Measurements from ENCODE around the gene ATP11A.

The ATP11A gene

DNA sequence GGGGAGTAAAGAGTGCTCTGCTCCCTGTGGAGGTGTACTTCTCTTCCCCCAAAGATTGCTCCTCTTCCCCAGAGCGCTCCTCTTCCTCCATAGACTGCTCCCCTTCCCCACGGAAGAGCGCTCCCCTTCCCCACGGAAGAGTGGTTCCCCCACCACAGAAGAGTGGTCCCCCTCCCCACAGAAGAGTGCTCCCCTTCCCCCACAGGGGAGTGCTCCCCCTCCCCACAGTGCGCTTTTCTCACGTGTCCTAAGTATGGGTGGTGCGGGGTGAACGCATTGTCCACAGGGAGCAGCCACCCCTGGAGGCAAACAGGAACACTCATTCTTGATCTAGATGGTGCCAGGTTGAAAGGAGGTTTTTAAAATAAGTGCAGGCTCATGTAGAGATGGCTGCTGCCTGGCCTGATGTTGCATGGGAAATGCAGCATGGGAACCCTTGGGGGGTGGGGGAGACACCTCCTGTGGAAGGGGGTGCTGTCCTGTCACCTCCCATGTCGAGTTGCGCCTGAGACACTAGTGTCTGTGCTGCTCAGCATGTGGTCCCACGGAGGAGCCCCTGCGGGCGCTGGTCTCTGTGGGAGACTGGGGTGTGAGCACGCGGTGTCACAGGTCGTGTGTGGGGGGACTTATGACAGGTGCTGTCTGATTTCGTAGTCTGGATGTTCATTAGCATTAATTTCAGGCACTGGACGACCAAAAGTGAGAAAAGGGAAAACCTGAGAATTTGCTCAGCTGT is 52.2 kb downstream of the ATP11A start:
- DNase-seq (ENCODE audit: low read depth, low spot score): no peak

DNA sequence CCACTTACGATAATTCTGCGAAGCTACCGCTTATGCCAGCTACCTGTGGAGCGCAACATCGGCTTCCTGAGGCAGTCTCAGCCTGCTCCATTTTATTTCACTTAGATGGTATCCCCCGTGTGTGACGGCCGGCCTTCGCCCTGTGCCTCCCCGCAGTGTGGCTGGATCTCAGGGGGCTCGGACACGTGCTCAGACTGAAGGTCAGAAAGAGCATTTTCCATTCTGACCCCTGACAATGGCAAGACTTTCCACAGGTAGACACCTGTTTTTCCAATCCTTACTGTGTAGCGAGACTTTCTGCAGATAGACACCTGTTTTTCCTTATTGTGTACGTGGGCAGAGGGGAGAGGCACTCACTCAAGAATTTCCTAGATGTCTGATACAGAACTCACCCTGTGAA is 52.7 kb downstream of the ATP11A start:
- DNase-seq (ENCODE audit: low read depth, low spot score): no peak

DNA sequence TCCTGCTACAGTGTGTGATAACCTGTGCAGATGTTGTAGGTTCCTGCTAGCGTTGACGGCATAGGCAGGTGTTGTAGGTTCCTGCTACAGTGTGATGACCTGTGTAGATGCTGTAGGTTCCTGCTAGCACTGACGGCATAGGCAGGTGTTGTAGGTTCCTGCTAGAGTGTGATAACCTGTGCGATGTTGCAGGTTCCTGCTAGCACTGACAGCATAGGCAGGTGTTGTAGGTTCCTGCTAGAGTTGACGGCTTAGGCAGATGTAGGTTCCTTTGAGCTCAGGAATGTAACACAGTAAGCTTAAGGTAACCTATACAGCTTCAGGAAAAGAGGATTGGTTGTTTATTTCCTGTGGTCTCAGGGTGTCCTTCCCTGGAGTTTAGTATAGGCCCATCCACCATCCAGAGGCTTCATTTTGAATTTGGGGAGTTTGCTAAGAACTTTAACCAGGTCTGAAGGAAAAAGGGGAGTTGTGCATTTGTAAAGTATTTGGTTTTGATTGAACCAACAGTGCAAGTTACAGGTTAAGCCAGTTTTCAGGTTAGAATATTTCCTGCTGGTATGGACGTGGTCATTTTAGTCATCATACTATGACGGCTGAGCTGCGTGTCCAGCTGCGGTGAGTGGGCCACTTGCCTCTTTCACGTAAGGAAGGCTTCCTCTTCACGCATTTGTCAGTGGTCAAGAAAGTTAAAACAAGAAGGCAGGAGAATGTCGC is 53.8 kb downstream of the ATP11A start:
- no peak for DNase-seq (ENCODE audit: low read depth, low spot score)

DNA sequence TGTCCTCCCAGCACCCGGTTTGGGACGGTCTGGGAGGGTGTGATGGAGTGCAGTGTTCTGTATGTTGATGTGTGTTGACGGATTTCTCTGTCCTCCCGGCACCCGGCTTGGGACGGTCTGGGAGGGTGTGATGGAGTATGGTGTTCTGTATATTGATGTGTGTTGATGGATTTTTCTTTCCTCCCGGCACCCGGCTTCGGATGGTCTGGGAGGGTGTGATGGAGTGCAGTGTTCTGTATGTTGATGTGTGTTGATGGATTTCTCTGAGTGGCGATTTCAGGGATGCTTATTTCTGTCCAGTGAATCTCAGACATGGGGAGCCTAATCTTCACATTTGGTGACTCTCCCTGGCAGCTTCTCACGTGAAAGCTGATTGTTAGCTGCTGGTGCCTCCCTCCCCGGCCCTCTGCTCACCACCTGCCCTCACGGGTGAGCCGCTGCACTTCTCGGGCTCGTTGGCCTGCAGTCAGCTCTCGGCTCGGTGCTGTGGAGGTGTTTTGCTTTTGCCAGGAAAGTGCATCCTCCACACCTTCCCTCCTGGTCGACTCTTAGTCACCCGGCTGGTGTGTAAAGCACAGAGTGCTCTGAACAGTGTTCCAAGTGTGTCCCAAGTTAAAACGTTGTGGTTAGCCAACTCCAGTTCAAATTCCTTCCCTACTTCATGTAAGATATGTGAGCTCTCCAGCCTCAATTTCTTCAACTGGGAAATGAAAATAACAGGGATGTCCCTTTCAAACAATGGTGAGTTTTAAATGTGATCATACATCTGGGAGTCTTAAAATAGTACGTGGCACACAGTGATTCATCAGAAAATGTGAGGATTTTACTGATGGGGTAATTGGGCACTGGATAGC is 54.6 kb downstream of the ATP11A start:
- no peak for DNase-seq (ENCODE audit: low read depth, low spot score)

DNA sequence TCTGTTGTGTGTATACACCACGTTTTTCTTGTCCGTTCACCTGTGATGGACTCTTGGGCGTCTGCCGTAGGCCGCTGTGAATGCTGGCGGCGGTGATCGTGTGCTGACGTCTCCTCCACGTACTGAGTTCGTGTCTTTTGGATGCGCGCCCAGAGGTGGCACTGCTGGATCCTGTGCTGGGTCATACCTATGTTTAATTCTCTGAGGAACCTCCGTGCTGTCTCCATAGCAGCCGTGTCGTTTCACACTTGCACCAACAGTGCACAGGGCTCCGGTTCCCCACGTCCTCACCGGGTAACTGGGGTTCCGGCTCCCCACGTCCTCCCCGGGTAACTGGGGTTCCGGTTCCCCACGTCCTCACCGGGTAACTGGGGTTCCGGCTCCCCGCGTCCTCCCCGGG is 56.2 kb downstream of the ATP11A start:
- no peak for DNase-seq (ENCODE audit: low read depth, low spot score)

DNA sequence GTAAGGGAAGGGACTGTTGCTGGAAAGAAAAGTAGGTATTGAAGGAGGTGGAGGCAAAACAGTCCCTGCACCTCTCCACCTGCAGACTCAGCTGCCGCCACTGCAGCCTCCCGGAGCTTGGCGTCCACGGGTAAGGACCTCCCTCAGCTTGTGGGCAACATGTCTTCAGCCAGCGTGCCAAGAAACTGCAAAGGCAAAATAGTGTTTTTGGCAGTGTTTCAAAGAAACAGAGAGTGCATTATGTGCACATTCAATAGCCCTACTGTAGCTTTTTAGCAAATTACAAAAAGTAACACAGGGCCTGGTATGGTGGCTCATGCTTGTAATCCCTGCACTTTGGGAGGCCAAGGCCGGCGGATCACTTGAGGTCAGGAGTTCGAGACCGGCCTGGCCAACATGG is 57.4 kb downstream of the ATP11A start:
- no peak for DNase-seq (ENCODE audit: low read depth, low spot score)

DNA sequence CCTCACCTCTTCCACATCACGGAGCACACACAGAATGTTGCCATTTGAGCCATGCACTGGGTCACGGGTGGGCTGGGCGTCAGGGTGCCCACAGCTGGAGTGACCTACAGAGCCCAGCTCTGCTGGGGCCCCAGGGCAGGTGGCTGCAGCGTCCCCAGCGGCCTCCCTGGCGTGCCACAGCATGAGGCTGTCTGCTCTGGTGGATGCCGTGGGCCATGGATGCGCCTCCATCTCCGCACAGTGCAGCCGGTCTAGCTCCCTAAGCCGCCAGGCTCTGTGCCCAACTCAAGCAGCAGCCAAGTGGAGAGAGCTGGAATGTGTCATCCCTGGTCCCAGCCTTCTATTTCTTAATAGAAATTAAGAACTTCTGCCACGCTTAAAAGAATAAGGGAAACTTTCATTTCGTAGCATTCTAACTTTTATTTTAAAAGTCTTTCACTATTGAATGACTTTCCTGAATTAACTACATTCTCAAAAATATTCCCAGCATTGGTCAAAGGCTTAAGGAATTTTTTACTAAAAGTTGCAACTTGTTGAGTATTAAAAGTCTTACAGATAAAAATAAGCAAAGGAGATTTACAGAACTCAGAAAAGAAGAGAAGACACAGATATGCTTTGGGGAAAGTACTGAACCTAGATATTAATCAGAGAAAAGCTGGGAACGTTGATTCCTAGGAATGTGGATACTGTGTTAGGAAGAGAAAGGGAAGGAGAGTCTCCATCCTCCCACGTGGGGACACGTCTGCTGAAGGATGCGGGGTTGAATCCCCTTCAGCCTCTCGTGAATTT is 59.3 kb downstream of the ATP11A start:
- no peak for DNase-seq (ENCODE audit: low read depth, low spot score)

DNA sequence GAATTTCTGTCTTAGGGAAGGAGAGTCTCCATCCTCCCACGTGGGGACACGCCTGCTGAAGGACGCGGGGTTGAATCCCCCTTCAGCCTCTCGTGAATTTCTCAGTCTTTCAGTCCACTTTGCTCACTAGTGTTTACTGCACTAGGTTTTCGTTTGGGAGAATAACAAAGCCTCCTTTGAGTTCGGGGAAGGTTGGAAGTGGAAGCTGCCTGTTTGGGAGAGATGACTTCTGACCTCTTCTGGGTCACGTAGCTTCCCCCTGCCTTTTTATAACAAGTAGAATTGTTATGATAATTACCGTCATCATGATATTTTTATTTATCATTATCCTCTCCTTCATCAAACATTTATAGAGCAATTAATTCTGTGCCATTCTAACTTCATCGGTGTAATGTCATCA is 60.7 kb downstream of the ATP11A start:
- no peak for DNase-seq (ENCODE audit: low read depth, low spot score)

DNA sequence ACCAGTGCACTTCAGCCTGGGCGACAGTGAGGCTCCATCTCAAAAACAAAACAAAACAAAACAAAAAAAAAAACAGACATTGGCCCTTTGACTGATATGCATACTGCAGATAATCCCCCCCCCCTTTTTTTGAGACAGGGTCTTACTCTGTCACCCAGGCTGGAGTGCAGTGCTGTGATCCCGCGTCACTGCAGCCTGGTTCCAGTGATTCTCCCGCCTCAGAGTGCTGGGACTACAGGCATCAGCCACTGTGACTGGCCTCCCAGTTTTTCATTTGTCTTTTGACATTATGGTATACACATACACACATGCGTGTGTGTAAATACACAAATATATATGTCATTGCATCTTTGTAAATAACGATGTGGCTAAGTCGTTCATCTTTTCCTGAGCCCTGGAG is 61.8 kb downstream of the ATP11A start:
- DNase-seq (ENCODE audit: low read depth, low spot score): no peak

DNA sequence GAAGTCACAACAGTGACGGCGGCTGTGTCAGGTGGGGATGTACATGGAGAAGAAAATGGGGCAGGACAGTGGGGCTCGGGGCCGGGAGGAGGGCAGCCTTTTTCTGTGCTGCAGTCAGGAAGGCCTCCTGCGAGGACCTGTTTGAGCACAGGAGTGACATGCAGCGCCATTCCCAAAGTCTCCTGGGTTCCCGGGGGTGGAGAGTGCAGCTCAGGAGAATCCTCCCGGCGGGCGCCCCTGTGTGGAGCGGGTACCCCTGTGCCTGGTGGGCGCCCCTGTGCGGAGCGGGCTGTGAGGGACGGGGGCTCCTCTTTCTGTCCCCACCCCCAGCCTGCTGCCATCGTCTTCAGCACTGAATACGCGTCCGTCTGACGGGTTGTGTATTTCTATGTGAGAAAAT is 62.4 kb downstream of the ATP11A start:
- no peak for DNase-seq (ENCODE audit: low read depth, low spot score)

DNA sequence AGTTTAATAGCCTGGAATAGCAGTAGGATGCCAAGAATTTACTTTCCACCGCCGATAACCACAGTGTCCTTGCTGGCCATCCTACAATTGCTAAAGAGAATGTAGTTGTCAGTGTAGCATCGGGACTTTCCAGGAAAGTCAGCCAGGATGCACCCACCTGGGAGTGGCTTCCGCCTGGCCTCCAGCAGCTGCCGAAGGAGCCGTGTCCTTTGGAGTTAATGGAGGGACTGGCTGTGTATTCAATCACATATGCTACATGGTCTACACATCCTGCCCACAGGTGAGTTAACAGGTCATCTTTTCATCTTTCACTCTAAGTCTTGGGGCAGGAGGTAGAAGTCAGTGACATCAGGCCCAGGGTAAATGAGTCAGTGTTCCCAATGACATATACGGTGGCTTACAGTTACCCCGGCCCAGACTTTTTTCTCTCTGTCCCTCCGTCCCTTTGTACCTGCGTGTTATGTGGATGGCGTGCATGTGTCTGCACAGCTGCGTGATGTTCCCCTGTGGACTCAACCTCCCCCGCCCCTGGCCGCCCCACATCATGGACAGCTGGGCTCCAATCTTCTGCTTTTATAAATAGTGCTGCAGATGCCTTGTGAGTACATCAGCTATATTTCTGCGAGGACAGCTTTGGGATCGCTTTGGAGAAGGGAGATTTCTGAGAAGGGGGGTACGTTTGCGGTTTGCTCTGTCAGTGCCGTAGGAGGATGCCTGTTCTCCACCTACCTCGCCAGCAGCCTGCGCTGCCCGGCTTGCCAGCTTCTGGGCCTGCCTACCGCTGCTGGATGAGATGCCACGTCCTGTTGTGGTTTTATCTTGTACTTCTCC is 63.1 kb downstream of the ATP11A start:
- DNase-seq (ENCODE audit: low read depth, low spot score): no peak

DNA sequence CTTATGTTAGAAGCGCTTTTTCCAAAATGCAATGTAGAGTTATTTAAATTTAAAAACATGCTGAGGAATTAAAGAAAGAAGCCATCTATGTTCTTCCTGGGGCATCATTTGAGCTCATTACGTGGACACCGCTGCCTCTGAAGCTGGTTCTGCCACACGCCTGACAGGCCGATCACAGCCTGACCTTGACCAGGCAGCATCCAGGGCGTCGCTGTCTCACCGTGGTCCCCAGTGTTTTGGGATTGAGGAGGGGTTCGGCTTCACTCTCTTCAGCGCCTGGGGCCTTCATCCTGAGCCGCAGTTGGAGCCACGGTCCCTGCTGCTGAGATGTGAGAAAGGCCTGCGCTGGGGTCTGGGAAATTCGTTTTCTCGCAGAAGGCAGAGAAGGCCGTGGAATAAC is 64.0 kb downstream of the ATP11A start:
- DNase-seq (ENCODE audit: low read depth, low spot score): no peak

DNA sequence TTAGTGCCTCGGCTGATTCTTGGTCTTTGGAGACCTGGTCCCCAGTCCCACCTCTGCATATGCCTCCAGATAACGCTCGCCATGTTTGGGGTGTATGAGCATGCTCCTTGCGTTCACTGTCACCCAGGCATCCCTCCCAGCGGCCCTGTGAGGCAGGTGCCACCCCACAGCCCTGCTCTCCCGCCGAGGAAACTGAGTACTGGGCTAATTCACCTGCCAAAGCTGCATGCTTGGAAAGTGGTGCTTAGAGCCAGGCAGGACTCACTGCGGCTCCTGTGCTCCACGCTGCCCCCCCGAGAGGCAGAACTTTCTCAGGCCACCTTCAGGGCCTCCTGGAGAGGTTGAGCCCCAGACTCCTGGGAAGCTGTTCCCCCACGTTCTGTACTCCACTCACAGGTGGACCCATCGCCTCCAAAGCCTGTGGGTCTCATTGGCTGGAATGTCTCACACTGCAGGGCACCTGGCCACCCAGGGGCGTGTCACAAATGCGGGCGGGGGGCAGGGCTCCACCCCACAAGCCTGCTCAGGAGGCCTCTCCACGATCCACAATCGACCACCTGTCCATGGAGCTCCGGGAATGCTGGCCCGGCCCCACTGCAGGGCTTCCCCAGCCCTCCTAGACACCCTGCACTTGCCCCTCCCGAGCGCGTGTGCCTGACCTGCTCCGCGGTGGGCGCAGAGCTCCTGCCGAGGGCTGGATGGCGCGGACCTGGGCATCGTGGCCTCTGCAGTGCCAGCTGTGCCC is 64.6 kb downstream of the ATP11A start:
- DNase-seq (ENCODE audit: low read depth, low spot score): no peak

DNA sequence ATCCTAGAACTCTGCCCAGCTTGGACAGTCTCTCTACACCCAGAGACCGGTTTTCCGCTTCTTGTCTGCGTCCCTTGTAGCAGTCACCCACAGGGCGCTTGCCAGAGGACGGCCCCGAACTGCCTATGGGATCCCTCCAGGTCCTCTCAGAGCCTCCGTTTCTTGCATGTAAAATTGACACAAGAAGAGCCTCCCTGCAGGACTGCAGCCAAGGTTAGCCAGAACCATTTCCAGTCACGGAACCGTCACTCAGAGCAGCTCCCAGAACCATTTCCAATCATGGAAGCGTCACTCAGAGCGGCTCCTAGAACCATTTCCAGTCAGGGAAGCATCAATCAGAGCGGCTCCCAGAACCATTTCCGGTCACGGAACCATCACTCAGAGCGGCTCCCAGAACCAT is 65.5 kb downstream of the ATP11A start:
- DNase-seq (ENCODE audit: low read depth, low spot score): no peak

DNA sequence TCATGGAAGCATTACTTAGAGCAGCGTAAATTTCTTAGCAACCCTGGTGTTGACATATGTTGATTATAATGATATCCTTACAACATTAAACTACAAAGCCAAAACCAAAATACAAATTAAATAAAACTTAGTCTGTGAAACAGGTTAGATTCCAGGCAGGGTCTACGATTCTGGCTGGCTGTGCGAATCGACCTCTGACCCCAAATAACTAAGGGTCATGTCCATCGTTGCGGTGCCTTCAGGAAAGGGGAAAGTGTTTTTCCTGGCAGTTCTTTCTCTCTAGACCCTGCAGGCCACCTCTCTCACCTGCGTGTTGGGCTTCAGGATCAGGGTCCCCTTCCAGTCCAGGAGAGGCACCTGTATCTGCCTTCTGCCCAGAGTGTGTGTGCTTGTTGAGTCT is 66.2 kb downstream of the ATP11A start:
- no peak for DNase-seq (ENCODE audit: low read depth, low spot score)

DNA sequence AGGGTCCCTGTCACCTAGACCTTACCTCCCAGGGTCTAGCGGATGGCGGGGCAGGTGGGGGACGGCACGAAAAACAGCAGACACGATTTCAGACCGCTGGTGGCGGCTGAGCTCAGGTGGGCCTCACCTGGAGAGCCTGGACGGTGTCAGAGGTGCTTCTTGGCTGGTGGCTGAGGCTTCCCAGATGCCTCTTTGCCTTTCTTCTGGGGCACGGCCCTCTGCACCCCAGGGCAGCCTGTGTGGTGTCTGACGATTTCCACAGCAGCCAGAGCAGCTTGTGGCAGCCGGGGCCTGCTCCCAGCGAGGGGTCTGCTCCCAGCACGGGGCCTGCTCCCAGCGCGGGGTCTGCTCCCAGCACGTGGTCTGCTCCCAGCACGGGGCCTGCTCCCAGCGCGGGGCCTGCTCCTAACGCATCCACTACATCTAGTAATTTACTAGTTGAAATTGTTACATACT is 66.7 kb downstream of the ATP11A start:
- no peak for DNase-seq (ENCODE audit: low read depth, low spot score)

DNA sequence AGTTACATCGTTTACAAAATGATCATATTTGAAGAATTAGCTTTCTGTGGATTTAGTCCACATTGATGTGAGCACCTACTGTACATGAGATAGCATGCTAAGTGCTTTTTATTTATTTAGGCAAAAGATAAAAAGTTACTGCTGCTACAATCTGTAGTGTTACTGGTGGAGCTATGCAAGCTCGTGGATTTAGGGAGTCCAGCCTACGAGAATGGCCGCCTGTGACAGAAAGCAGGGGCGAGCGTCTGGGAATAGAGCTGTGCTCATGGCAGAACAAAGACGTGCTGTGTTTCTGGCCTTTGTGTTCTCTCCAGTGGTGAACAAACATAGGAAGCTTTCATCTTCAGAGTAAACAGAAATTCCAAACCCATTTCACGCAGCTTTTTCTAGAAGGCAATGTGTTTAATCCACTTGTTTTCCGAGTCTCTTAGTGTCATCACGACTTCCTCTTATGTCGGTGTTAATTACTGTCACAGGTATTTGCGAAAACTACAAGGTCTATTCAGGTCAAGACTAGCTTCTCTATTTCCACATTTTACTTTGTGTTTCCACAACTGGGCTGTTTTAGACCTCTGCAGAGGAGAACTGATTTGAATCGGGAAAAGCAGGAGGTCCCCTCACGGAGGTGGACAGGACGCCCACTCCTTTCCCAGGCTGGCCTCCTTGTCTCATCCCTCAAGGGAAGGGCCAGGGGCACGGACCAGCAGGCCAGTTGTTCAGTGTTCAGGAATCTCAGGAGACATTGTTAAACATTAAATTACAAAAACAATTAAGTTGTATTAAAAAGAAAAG is 67.3 kb downstream of the ATP11A start:
- no peak for DNase-seq (ENCODE audit: low read depth, low spot score)

DNA sequence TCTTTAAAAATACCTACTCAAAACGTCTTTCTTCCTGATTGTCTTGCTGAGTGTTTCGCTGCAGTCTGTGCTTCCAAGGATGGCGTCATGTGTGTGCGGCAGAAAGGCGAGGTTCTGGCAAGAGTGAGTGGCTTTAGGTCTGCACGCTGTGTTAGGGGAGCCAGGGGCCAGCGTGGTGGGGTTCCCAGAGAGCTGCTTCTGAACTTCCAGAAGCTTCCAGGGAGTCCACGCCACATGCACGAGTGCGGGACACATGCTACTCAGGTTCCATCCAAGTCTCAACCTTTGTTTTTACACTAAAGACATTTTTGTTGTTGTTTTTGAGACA is 67.9 kb downstream of the ATP11A start:
- DNase-seq (ENCODE audit: low read depth, low spot score): no peak

DNA sequence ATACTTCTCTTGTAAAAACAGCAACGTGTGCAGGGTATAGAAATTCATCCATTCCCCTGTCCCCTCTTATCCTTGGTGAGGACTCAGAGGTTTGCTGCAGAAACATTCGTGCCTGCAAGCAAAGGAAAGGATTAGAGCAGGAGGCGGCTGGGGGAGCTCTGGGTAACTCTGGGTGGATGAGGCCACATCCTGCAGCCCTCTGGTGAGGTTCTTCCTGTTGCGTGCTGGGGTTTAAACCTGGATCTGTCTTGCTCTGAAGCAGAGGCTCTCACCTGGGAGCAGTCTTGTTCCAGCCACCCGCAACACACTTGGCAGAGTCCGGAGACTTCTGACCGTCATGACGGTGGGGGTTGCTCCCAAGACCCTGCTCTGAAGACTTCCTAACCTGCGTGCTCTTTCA is 69.2 kb downstream of the ATP11A start:
- DNase-seq (ENCODE audit: low read depth, low spot score): no peak

Measured in ELF-1 (cell line).